ENCODE results near the gene TMEM223. TPM values are rescaled to one million over a fixed set of nuclear protein-coding genes. Genes with fewer than 3 reads are reported as not detected.

The TMEM223 gene
- total RNA-seq, 1 donor from 2014 or later = 14.7 TPM

- peaks cover 44% of the 10 kb centered on the region for H3K4me1 Mint-ChIP-seq (ENCODE audit: low read depth)
- no peaks in the 10 kb centered on the region for H3K27me3 Mint-ChIP-seq (ENCODE audit: low read depth)
- H3K27ac Mint-ChIP-seq (ENCODE audit: unreplicated experiment) = peak overlapping the region; percentile 83
- peaks cover 9% of the 10 kb centered on the region for H3K36me3 Mint-ChIP-seq (ENCODE audit: low read depth)
- TF ChIP-seq CTCF (IDR thresholded peaks at IDR 0.05) = peak; percentile 85
- DNase-seq (ENCODE audit: low spot score) = no peak
- H3K4me3 Mint-ChIP-seq (ENCODE audit: unreplicated experiment) = peak overlapping the region; percentile 76
- H3K9me3 Mint-ChIP-seq (ENCODE audit: low read depth) = no peaks in the 10 kb centered on the region
Measured at GRCh38 chr11:62786318-62787004, 5.3 kb downstream of the TMEM223 start.

- Mint-ChIP-seq H3K4me3 (ENCODE audit: unreplicated experiment) (no peak overlapping the region), H3K4me1 (ENCODE audit: low read depth) (peaks cover 12% of the 10 kb centered on the region), H3K27me3 (ENCODE audit: low read depth) (no peaks in the 10 kb centered on the region), H3K9me3 (ENCODE audit: low read depth) (no peaks in the 10 kb centered on the region), H3K36me3 (ENCODE audit: low read depth) (peaks cover 14% of the 10 kb centered on the region), H3K27ac (ENCODE audit: unreplicated experiment) (no peak overlapping the region)
- TF ChIP-seq CTCF (IDR thresholded peaks at IDR 0.05) = no peak
- DNase-seq (ENCODE audit: low spot score) = no peak
Measured at GRCh38 chr11:62782753-62783152, 9.1 kb downstream of the TMEM223 start.

GRCh38 chr11:62778441-62778840, 13.4 kb downstream of the TMEM223 start:
- no peak overlapping the region for H3K27ac Mint-ChIP-seq (ENCODE audit: unreplicated experiment)
- H3K9me3 Mint-ChIP-seq (ENCODE audit: low read depth) = no peaks in the 10 kb centered on the region
- TF ChIP-seq CTCF (IDR thresholded peaks at IDR 0.05) = no peak
- no peak for DNase-seq (ENCODE audit: low spot score)
- H3K4me1 Mint-ChIP-seq (ENCODE audit: low read depth) = no peaks in the 10 kb centered on the region
- no peak overlapping the region for H3K4me3 Mint-ChIP-seq (ENCODE audit: unreplicated experiment)
- H3K27me3 Mint-ChIP-seq (ENCODE audit: low read depth) = no peaks in the 10 kb centered on the region
- H3K36me3 Mint-ChIP-seq (ENCODE audit: low read depth) = peaks cover 22% of the 10 kb centered on the region

- no peak for DNase-seq (ENCODE audit: low spot score)
- Mint-ChIP-seq H3K4me1 (ENCODE audit: low read depth) (no peaks in the 10 kb centered on the region), H3K27ac (ENCODE audit: unreplicated experiment) (no peak overlapping the region), H3K4me3 (ENCODE audit: unreplicated experiment) (no peak overlapping the region), H3K27me3 (ENCODE audit: low read depth) (no peaks in the 10 kb centered on the region), H3K9me3 (ENCODE audit: low read depth) (no peaks in the 10 kb centered on the region), H3K36me3 (ENCODE audit: low read depth) (peaks cover 16% of the 10 kb centered on the region)
- TF ChIP-seq CTCF (IDR thresholded peaks at IDR 0.05) = no peak
Measured at GRCh38 chr11:62777389-62777788, 14.4 kb downstream of the TMEM223 start.

GRCh38 chr11:62775646-62776045, 16.2 kb downstream of the TMEM223 start:
- TF ChIP-seq CTCF (IDR thresholded peaks at IDR 0.05) = no peak
- Mint-ChIP-seq H3K27ac (ENCODE audit: unreplicated experiment) (no peak overlapping the region), H3K4me1 (ENCODE audit: low read depth) (peaks cover 11% of the 10 kb centered on the region), H3K9me3 (ENCODE audit: low read depth) (no peaks in the 10 kb centered on the region), H3K27me3 (ENCODE audit: low read depth) (no peaks in the 10 kb centered on the region), H3K36me3 (ENCODE audit: low read depth) (peaks cover 16% of the 10 kb centered on the region), H3K4me3 (ENCODE audit: unreplicated experiment) (no peak overlapping the region)
- DNase-seq (ENCODE audit: low spot score) = no peak
